Epithelial cell of esophagus (primary cell): ENCODE measurements around the gene GCLC.

Source experiments
- DNase-seq: peaks from one replicate; pipeline ENCODE4 v3.0.0; 2010; ENCODE audit warnings: low read depth
- H3K4me3 ChIP-seq: 2 replicates; pipeline ENCODE4 v1.5.1; 2011; ENCODE audit warnings: mild to moderate bottlenecking, low read length, control low read depth
- TF ChIP-seq, protein P1 (sequence below): IDR thresholded peaks from 2 replicates; pipeline ENCODE4 v1.5.1; 2011; ENCODE audit warnings: low read depth, mild to moderate bottlenecking, low read length, control low read depth, inconsistent platforms; ENCODE audit not compliant: insufficient read depth; ENCODE audit errors: missing control alignments

The GCLC gene

GRCh38 chr6:53544470-53545308, at the start of gene GCLC:
GCLC (minus strand) TSS chr6:53545101; CDS start chr6:53544645, 456 bp downstream.
- TF ChIP-seq, protein P1, sequence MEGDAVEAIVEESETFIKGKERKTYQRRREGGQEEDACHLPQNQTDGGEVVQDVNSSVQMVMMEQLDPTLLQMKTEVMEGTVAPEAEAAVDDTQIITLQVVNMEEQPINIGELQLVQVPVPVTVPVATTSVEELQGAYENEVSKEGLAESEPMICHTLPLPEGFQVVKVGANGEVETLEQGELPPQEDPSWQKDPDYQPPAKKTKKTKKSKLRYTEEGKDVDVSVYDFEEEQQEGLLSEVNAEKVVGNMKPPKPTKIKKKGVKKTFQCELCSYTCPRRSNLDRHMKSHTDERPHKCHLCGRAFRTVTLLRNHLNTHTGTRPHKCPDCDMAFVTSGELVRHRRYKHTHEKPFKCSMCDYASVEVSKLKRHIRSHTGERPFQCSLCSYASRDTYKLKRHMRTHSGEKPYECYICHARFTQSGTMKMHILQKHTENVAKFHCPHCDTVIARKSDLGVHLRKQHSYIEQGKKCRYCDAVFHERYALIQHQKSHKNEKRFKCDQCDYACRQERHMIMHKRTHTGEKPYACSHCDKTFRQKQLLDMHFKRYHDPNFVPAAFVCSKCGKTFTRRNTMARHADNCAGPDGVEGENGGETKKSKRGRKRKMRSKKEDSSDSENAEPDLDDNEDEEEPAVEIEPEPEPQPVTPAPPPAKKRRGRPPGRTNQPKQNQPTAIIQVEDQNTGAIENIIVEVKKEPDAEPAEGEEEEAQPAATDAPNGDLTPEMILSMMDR, result peak; percentile 40
- DNase-seq, result peak; percentile 96
- H3K4me3 ChIP-seq, result peak within 1 kb of the TSS; percentile 87

DNA sequence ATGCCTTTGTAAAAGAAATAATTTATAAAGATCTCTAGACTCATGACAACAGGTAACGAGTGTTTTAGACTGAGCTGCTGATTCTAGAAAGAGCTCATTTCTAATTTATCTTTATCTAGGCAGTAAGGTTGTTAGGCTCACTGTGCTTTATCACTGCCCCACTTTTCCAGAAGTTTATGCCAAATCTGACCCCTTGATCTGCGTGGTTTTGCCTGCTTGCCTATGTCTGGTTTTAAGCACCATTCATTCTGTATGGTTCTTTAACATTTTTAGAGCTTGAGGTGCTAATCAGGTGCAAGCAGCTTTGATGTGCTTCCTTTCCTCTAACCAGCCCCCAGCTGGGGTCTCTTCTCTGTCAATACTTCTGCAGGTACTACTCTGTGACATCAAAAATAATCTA, 49.7 kb upstream of the GCLC start:
- TF ChIP-seq, protein P1, result no peak
- H3K4me3 ChIP-seq, result no peak overlapping the region
- DNase-seq, result no peak

DNA sequence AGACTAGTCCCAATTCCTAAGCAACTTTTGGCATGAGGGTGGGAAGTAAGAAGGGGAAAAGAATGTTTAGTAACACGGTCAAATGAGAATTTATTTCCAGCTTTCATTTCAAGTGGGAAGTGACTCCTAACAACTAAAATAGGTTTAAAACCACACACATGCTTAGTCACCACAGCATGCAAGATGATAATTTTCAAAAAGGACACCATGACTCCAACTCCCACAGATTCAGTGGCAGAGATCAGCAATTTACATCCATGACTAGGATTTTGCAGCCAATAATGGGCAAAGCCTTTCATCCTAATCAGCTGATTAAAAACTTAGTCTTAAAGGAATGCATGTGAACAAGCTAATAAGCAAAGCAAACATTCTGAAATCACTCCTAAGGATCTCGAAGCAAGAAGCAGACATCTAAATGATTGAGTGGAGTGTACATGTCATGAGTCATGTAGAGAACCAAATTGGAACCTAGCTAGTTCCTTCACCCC, 48.1 kb upstream of the GCLC start:
- peak; percentile 63 for DNase-seq
- H3K4me3 ChIP-seq, result no peak overlapping the region
- TF ChIP-seq, protein P1, result no peak

DNA sequence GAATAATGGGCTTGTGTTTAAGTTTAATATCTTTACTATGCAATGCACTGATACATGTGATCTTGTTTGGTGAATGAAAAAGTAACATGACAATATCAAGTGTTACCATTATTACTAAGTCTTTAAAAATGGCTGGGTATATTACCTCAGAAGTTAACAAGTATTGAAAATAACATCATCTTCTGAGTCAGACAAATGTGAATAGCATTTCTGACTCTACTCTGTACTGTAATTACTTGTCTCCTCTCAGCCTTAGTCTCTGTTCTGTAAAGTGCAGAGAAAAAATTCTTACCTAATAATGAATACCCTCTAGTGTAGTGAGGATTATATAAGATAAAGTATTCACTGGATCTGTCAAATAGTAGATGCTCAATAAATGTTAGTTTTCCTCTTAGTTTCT, 47.0 kb upstream of the GCLC start:
- H3K4me3 ChIP-seq, result no peak overlapping the region
- TF ChIP-seq, protein P1, result no peak
- peak; percentile 34 for DNase-seq

GRCh38 chr6:53588816-53589509, 44.1 kb upstream of the GCLC start:
- no peak overlapping the region for H3K4me3 ChIP-seq
- TF ChIP-seq, protein P1, result no peak
- no peak for DNase-seq

DNA sequence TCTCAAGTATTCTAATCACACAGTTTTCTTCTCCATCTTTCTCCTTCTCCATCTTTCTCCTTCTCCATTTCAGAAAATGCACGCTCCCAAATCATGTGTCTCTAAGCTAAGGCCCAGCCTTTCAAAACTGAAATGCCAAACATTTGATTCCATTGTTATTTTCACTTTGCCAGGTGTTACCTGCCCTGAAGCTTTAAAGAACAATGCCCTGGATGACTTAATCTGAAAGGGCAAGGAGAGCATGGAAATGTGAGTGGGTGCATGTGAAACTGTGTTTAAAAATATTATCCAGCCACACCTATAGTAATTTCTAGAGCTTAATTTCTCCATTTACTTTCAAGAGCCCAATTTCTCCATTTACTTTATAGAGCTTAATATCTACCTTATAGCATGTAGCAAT, 42.4 kb upstream of the GCLC start:
- TF ChIP-seq, protein P1, result no peak
- DNase-seq, result peak; percentile 75
- no peak overlapping the region for H3K4me3 ChIP-seq
